IPS-15b (cell line): ENCODE data around the gene TSSK1B.
"Not testable (repeated sequence)": the region's sequence is repeated elsewhere in the genome, so short reads cannot be mapped to it uniquely, and the experiment has no call there.

Experiments used
- H3K27me3 ChIP-seq: one replicate; pipeline ENCODE4 v1.6.1; 2013; ENCODE audit warnings: low read length; ENCODE audit not compliant: control insufficient read depth, insufficient read depth
- H3K36me3 ChIP-seq: one replicate; pipeline ENCODE4 v1.6.1; 2013; ENCODE audit warnings: low read length; ENCODE audit not compliant: control insufficient read depth, insufficient read depth
- H3K4me1 ChIP-seq: one replicate; pipeline ENCODE4 v1.6.1; 2013; ENCODE audit warnings: mild to moderate bottlenecking, low read length; ENCODE audit not compliant: control insufficient read depth, insufficient read depth
- H3K4me3 ChIP-seq: one replicate; pipeline ENCODE4 v1.5.1; 2013; ENCODE audit warnings: low read depth, low read length
- H3K9ac ChIP-seq: one replicate; pipeline ENCODE4 v1.6.1; 2013; ENCODE audit warnings: low read depth, mild to moderate bottlenecking, low read length
- H3K9me3 ChIP-seq: one replicate; pipeline ENCODE4 v1.6.1; 2013; ENCODE audit warnings: mild to moderate bottlenecking, low read length; ENCODE audit not compliant: control insufficient read depth, insufficient read depth

Gene TSSK1B

GRCh38 chr5:113434889-113435288, at the start of gene TSSK1B:
TSS of gene TSSK1B (minus strand) at chr5:113434989. CDS start at chr5:113434839, 150 bp downstream.
- H3K9me3 ChIP-seq: no peaks in the 10 kb centered on the region
- H3K9ac ChIP-seq: no peak within 1 kb of the TSS
- no peak within 1 kb of the TSS for H3K4me3 ChIP-seq
- H3K27me3 ChIP-seq: no peaks in the 10 kb centered on the region
- no peaks in the 10 kb centered on the region for H3K4me1 ChIP-seq
- H3K36me3 ChIP-seq: peaks cover 3% of the 10 kb centered on the region

- Histone ChIP-seq H3K27me3 (no peaks in the 10 kb centered on the region), H3K4me3 (no peak overlapping the region), H3K4me1 (no peaks in the 10 kb centered on the region), H3K36me3 (no peaks in the 10 kb centered on the region), H3K9ac (no peak overlapping the region), H3K9me3 (no peaks in the 10 kb centered on the region)
Measured at GRCh38 chr5:113480243-113480642, 45.5 kb upstream of the TSSK1B start.

- Histone ChIP-seq H3K9me3 (no peaks in the 10 kb centered on the region), H3K27me3 (no peaks in the 10 kb centered on the region), H3K9ac (no peak overlapping the region), H3K36me3 (no peaks in the 10 kb centered on the region), H3K4me1 (no peaks in the 10 kb centered on the region), H3K4me3 (no peak overlapping the region)
Measured at GRCh38 chr5:113478691-113479090, 43.9 kb upstream of the TSSK1B start.

- H3K36me3 ChIP-seq: no peaks in the 10 kb centered on the region
- no peaks in the 10 kb centered on the region for H3K27me3 ChIP-seq
- H3K4me1 ChIP-seq: no peaks in the 10 kb centered on the region
- peaks cover 6% of the 10 kb centered on the region for H3K9me3 ChIP-seq
- no peak overlapping the region for H3K4me3 ChIP-seq
- H3K9ac ChIP-seq: no peak overlapping the region
Measured at GRCh38 chr5:113474100-113474728, 39.4 kb upstream of the TSSK1B start.

- H3K36me3 ChIP-seq: no peaks in the 10 kb centered on the region
- H3K9me3 ChIP-seq: no peaks in the 10 kb centered on the region
- H3K27me3 ChIP-seq: no peaks in the 10 kb centered on the region
- H3K4me1 ChIP-seq: no peaks in the 10 kb centered on the region
- no peak overlapping the region for H3K4me3 ChIP-seq
- no peak overlapping the region for H3K9ac ChIP-seq
Measured at GRCh38 chr5:113463032-113463431, 28.2 kb upstream of the TSSK1B start.

GRCh38 chr5:113457106-113457505, 22.3 kb upstream of the TSSK1B start:
- H3K4me1 ChIP-seq, H3K9me3 ChIP-seq, H3K36me3 ChIP-seq, H3K9ac ChIP-seq, H3K4me3 ChIP-seq, H3K27me3 ChIP-seq: not testable (repeated sequence)

GRCh38 chr5:113452941-113453340, 18.2 kb upstream of the TSSK1B start:
- Histone ChIP-seq H3K36me3 (no peaks in the 10 kb centered on the region), H3K9me3 (no peaks in the 10 kb centered on the region), H3K4me3 (no peak overlapping the region), H3K27me3 (no peaks in the 10 kb centered on the region), H3K4me1 (no peaks in the 10 kb centered on the region), H3K9ac (no peak overlapping the region)

- H3K9ac ChIP-seq: no peak overlapping the region
- H3K36me3 ChIP-seq: no peaks in the 10 kb centered on the region
- H3K4me1 ChIP-seq: no peaks in the 10 kb centered on the region
- H3K27me3 ChIP-seq: no peaks in the 10 kb centered on the region
- H3K4me3 ChIP-seq: no peak overlapping the region
- H3K9me3 ChIP-seq: no peaks in the 10 kb centered on the region
Measured at GRCh38 chr5:113451797-113452196, 17.0 kb upstream of the TSSK1B start.

- Histone ChIP-seq H3K4me1 (no peaks in the 10 kb centered on the region), H3K36me3 (no peaks in the 10 kb centered on the region), H3K27me3 (no peaks in the 10 kb centered on the region), H3K9ac (no peak overlapping the region), H3K4me3 (no peak overlapping the region), H3K9me3 (no peaks in the 10 kb centered on the region)
Measured at GRCh38 chr5:113450929-113451328, 16.1 kb upstream of the TSSK1B start.

GRCh38 chr5:113450462-113450861, 15.7 kb upstream of the TSSK1B start:
- Histone ChIP-seq H3K4me3 (no peak overlapping the region), H3K9me3 (no peaks in the 10 kb centered on the region), H3K9ac (no peak overlapping the region), H3K36me3 (no peaks in the 10 kb centered on the region), H3K4me1 (no peaks in the 10 kb centered on the region), H3K27me3 (no peaks in the 10 kb centered on the region)

GRCh38 chr5:113448252-113448651, 13.5 kb upstream of the TSSK1B start:
- no peaks in the 10 kb centered on the region for H3K9me3 ChIP-seq
- no peak overlapping the region for H3K4me3 ChIP-seq
- no peak overlapping the region for H3K9ac ChIP-seq
- no peaks in the 10 kb centered on the region for H3K36me3 ChIP-seq
- no peaks in the 10 kb centered on the region for H3K27me3 ChIP-seq
- no peaks in the 10 kb centered on the region for H3K4me1 ChIP-seq

- H3K27me3 ChIP-seq: no peaks in the 10 kb centered on the region
- H3K9me3 ChIP-seq: no peaks in the 10 kb centered on the region
- no peak overlapping the region for H3K4me3 ChIP-seq
- no peaks in the 10 kb centered on the region for H3K4me1 ChIP-seq
- no peak overlapping the region for H3K9ac ChIP-seq
- H3K36me3 ChIP-seq: no peaks in the 10 kb centered on the region
Measured at GRCh38 chr5:113447498-113448050, 12.8 kb upstream of the TSSK1B start.
